GM19468 (cell line): ENCODE results near the gene BAHCC1.

Source experiments
- ATAC-seq: cut with Tn5 transposase; IDR thresholded peaks from one replicate; pipeline ENCODE4 v1.9.1; 2021; ENCODE audit warnings: mild to moderate bottlenecking, moderate library complexity, moderate number of reproducible peaks; ENCODE audit not compliant: unreplicated experiment; ENCODE audit errors: extremely low read depth

Gene BAHCC1

DNA sequence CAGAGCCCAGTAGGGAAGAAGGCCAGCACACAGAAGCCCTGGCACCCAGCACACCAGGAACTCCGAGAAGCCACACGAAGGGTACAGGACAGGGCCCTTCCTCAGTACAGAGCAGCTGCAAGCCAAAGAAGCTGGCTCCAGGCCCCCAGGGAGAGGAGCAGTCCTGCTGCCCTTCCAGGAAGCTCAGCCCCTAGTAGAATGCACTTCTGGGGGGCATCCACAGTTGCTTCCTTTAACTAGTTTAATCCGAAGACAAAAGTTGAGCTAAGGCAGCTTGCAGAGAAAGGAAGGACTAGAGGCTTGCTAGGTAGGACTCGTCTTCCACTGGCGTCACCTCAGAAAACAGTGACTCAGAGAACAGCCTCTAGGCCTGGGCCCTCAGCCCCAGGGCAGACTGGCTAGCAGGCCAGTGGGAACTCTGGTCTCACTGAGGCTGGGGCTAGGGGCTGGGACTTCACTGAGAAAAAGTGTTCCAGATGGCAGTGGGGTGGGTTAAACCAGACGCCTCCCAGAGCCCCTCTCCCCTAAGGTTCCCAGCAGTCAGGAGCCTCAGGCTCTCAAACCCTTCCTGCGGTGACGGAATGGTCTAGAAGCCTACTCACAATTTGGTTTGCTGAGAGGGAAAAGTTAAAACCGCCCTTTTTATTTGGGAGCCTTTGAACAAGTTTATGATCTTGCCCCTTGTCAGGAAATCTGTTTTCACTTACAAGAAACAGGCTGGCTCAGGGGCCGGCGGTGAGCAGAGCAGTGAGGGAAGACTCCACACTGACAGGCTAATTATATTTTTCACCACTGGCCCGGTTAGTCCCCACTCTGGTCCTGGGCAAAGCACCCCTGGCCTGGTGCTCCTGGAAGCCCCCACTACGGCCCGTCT, 75.9 kb downstream of the BAHCC1 start:
- ATAC-seq: no peak

GRCh38 chr17:81471818-81472456, 76.7 kb downstream of the BAHCC1 start:
- ATAC-seq: no peak

DNA sequence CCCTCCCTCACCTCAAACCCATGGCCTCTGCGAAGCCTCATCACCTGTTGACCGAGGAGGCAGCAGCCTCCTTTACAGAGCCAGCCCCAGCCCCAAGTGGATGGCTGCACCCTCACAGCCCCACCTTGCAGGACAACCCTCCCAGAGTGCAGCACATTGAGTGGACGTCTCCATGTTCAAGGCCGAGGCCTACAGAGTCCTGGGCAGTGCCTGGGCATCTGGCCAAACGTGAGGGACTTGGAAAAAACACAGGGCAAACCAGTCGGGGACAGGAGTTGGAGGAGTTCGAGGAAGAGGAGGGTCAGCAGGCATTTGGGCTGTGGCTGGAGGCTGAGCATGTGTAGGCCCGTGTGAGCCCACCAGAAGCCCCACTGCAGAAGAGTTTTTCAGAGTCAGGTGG, 77.8 kb downstream of the BAHCC1 start:
- no peak for ATAC-seq

DNA sequence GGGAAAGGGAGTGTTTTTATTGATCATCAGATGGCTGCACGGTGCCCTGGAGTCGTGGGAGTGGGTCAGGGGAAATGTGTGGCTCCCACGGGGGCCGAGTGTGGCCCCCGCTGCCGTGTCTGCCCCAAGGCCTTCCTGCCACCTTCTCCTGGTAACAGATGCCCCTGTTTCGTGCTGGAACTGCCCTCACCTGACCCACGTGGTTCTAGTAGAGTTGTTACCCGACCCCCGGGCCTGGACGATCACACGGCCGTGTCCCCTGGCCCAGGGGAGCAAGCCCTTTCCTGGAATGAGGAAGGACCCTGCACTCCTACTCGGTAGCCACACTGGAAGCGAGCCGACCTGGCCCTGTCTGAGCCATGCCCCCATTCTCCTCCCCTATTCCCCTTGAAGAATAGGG, 79.7 kb downstream of the BAHCC1 start:
- no peak for ATAC-seq

DNA sequence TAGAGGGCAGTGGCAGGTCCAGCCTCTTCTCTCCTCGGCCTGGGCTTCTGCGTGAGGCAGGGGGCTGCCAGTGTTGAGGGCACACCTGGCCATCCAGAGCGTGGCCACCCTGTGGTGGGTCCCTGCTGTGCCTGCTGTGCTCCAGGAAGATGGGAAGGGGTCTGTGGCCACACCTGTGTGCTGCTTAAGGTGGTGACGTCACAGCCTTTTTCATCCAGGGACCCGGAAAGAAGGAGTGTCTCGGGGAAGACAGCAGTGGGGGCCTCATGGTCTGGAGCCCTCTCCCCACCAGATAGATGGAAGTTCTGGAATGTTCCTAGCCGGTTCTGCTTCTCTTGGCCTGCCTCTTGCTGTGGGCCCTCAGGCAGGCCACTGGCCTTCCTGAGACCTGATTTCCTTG, 80.8 kb downstream of the BAHCC1 start:
- ATAC-seq: no peak

DNA sequence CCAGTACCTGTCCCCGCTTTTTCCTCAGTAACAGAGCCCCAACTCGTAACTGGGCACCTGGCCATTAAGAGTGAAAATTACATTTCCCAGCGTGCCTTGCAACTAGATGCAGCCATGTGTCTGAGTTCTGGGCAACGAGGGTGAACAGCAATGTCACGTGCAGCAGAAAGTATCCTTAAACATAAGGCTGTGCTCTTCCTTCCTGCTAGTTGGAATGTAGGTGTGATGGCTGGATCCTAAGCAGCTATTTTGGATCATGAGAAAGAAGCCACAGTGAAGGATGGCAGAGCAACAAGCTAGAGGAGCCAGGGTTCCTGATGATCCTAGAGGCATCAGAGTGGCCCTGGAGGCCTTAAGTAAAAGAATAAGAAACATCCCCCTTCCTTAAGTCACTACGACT, 81.4 kb downstream of the BAHCC1 start:
- no peak for ATAC-seq

GRCh38 chr17:81477173-81477572, 81.9 kb downstream of the BAHCC1 start:
- ATAC-seq: no peak

DNA sequence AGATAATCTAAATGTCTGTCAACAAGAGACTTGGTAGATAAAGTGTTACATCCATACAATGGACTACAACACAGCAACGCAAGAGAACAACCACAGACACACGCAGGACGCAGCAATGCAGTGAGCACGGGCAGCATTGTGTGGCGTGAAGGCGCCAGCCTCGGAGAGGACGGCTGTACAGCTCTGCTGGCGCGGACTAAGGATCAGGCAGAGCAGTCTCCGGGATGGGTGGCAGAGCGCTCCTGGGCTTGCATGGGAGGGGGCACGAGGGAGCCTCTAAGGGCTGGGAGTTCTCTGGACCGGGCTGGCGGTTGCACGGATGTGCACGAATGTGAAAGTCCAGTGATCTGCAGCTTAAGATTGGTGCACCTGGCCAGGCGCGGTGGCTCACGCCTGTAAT, 82.9 kb downstream of the BAHCC1 start:
- ATAC-seq: no peak

DNA sequence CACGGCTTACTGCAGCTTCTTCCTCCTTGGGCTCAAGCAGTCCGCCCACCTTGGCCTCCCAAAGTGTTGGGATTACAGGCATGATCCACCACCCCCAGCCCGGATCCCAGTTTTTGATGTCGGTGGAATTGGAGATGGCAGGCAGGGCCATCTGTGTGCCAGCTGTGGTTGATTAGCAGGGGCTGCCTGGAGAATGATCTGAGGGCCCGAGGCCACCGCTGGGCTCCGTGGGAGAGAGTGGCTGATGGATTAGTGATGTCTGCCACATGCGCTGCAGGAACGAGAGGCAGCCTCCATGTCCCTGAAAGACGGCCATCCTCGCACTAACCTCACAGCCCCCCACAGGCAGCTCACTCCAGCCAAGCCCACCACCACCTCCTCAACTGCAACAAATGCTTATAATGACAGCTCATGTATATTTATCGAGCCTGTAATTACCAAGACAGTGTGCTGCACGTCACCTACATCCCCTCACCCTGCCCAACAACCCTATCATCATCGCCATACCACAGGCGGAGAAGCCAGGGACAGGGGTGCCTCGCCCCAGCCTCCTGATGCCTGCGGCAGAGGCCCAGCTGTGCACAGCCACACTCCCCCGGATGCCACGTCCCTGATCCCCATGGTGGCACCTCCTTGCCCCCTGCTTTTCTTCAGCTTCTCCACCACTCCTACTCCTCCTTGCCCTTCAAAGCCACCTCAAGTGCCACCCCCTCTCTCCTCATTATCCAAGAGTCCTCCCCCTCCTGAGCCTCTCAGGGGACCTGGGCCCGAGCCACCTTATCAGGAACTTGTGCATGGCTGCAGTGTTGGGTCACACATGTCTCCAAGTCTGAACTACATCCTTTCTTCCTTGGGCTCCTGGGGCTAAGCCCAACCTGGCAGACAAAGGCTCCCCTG, 84.2 kb downstream of the BAHCC1 start:
- no peak for ATAC-seq

DNA sequence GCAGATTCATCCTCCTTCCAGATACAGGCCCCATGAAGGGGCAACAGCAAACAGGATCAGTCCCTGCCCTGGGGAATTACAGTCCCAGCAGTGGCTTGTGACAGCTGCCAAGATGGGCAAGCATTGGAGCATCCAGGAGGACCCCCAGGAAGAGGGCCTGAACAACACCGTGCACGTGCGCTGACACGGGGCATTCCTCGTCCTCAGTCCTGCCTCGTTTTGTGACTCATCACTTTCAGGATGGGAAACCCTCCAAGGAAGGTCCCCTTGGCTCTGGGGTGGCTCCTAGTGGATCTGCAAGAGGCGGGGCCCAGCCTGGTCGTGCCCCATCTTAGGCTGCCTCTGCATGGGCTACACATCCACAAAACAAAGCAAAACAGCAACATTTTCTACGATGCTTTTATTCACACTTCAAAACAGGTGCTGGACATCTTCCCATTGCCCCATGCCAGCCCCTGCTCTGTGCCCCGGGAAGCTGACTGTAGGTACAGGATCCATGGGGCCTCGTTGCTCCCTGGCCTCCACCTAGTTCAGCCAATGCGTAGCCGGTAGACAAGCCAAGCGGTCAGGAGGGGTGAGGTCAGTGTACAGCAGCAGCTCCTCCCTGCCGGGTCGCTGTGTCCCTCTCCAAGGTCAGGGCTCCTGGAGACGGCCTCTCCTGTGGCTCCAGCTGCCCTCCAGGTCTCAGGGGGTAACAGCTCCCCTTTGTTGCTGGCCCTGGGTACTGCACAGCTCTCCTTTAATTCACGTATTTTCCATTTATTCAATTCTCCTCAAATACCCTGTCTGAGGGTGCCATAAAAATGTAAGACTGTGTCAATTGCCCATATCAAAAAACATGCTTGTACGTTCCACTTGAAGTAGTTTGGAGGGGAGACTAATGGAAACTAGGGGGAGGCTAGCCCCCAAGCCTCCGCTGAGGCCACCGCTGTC, 85.1 kb downstream of the BAHCC1 start:
- ATAC-seq: no peak

DNA sequence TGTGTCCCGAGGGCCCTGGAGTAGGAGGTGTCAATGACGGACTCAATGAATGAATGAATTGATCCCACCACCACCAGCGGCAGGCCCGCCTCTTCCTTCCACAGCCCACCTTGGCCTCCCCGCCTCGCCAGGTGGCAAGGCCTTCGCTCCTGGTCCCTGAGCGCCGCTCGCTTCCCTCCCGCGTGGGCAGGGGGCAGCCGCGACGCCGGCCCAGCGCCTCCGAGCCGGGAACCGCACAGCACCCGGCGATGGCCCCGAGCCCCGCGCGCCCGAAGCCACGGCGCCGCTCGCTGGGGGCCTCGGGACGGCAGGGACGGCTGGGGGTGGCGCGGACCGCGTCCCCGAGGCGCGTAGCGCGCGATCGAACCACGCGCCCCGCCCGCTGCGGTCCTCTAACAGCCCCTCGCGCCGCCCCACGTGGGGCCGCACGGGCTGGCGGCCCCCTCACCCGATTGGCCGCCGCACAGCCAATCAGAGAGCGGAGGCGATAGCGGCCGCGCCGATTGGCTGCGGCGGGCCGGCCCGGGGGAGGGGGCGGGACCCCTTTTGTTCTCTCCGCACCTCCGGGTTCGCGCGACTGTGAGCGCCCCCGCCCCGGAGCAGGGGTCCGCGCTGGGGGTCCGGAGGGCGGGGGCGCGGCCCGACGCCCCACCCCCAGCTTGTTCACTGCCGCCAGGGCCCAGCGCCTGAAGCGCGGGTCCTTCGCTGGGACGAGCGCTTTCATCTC, 86.0 kb downstream of the BAHCC1 start:
- ATAC-seq: no peak

GRCh38 chr17:81481815-81482505, 86.7 kb downstream of the BAHCC1 start:
- no peak for ATAC-seq

DNA sequence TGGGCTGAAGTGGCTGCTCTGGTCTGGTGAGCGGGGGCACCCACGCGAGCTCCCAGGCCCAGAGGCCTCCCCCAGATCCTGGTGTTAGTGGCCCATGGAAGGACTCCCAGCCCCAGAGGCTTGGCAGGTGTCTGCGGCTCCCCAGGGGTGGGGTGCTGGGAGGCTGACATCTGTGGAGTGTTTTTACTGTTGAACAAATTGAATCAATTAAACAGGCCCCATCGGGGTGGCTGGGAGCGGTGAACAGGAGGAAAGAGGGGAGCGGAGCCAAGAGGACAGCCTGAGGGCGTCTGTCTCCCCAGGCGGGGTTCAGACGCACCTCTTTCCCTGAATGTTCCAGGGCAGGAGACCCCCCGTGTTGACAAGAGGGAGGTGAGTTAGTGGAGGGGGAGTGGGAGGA, 87.4 kb downstream of the BAHCC1 start:
- ATAC-seq: no peak

GRCh38 chr17:81483085-81483861, 88.0 kb downstream of the BAHCC1 start:
- no peak for ATAC-seq

- no peak for ATAC-seq
These were observed 88.6 kb downstream of the BAHCC1 start for GRCh38 chr17:81483862-81484194.

DNA sequence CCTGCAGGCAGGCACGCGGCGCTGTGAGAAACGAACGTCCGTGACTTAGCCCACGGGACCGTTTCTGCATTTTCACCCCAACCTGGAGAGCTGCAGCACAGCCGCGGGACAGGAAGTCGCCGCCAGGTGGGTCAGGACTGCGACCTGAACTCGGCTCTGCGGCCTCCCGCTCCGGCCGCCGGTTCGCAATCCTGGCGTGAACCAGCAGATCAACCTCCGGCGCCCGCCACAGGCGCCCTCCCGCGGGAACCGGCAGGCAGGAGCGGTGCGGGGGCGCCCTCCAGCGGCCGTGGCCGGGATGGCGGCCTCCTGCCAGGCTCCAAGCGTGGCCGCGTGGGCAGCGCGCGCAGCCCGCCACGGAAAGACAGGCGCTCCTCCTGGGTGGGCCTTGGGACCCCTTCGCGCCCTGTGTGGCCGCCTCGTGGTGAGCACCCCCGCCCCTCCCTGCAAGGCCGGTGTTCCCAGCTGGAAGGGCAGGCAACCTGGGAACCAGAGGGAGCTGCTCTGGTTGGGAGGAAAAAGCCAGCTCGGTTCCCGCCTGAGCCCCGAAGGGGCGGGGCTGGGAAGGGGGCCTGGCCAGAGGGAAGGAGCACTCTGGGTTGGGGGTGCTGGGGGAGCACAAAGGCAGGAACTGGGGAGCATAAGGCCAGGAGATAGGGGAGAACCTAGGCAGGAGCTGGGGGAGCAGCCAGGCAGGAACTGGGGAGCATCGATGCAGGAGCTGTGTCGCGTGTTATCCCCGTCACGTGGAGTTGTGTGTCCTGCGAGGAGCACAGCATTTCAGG, 89.1 kb downstream of the BAHCC1 start:
- ATAC-seq: peak; percentile 31

DNA sequence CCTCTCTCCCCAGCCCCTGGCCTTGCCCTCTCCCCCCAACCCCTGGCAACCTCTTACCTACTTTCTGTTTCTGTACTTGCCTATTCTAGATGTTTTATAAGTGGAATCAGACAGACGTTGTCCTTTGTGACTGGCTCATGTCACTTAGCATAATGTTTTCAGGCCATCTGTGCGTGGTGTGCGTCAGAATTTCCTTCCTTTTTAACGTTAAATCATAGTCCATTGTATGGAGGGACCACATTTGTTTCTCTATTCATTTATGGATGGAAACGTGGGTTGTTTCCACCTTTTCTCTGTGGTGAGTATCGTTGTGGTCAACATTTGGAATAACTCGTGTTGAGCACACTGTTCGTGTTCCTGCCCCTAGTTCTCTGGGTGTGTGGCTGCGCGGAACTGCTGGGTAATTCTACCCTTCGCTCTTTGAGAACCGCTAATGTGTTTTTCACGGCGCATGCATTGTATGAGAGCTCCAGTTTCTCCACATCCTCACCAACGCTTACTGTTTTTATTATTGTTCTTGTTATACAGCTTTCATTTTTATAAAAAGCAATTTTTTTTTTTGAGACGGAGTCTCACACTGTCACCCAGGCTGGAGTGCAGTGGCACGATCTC, 91.0 kb downstream of the BAHCC1 start:
- ATAC-seq: no peak
